GM18511 (cell line): Measurements from ENCODE around the gene ACTG1.
"Not testable (repeated sequence)": the region's sequence is repeated elsewhere in the genome, so short reads cannot be mapped to it uniquely, and the experiment has no call there.

ENCODE experiments used
- ATAC-seq: cut with Tn5 transposase; IDR thresholded peaks from one replicate; pipeline ENCODE4 v1.9.1; 2021; ENCODE audit warnings: mild to moderate bottlenecking, moderate library complexity; ENCODE audit not compliant: unreplicated experiment

ACTG1 gene

GRCh38 chr17:81533339-81534141 is 20.9 kb upstream of the ACTG1 start:
- no peak for ATAC-seq

GRCh38 chr17:81532490-81533287 is 20.1 kb upstream of the ACTG1 start:
- no peak for ATAC-seq

- not testable (repeated sequence) for ATAC-seq
Observed at GRCh38 chr17:81531998-81532404, 19.4 kb upstream of the ACTG1 start.

DNA sequence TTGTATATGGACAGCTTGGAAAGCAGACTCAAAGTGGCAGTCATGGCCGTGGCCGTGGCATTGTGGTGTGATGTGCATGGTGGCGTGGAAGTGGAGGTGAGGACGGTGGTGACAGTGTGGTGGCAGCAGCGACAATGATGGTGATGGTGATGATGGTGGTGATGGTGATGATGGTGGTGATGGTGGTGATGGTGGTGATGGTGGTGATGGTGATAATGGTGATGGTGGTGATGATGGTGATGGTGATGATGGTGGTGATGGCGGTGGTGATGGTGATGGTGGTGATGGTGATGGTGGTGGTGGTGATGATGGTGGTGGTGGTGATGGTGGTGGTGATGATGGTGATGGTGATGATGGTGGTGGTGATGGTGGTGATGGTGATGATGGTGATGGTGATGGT is 18.4 kb upstream of the ACTG1 start:
- not testable (repeated sequence) for ATAC-seq

DNA sequence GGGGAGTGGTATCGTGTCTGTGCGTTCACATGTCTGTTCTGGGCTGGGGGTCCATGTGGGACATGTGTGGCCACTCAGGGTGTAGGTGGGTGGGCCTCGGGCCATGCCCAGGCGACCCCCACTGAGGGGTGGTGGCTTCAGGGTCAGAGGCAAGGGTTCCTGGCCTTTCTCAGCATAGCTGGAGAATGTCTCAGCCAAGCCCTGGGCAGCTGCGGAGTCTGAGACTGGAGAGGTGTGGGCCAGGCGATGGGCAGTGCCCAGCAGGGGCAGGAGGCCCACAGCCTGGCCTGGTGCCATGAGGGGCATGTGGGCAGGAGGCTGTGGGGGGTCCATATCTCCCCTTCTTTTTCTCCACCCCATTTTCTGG is 16.8 kb upstream of the ACTG1 start:
- no peak for ATAC-seq

DNA sequence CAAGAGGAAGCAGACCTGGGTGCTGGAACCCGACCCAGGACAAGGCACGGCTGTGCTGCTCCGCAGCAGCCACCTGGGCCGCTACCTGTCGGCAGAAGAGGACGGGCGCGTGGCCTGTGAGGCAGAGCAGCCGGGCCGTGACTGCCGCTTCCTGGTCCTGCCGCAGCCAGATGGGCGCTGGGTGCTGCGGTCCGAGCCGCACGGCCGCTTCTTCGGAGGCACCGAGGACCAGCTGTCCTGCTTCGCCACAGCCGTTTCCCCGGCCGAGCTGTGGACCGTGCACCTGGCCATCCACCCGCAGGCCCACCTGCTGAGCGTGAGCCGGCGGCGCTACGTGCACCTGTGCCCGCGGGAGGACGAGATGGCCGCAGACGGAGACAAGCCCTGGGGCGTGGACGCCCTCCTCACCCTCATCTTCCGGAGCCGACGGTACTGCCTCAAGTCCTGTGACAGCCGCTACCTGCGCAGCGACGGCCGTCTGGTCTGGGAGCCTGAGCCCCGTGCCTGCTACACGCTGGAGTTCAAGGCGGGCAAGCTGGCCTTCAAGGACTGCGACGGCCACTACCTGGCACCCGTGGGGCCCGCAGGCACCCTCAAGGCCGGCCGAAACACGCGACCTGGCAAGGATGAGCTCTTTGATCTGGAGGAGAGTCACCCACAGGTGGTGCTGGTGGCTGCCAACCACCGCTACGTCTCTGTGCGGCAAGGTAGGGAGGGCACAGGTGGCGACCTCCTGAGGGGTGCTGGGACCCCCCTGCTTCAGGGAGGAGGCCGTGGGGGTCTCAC is 16.2 kb upstream of the ACTG1 start:
- ATAC-seq, result no peak

GRCh38 chr17:81528384-81528650 is 15.7 kb upstream of the ACTG1 start:
- no peak for ATAC-seq

GRCh38 chr17:81527591-81528383 is 15.2 kb upstream of the ACTG1 start, which contains the start of gene FSCN2:
TSS of gene FSCN2 (plus strand) at chr17:81528377. CDS start at chr17:81528532, 155 bp downstream.
- no peak for ATAC-seq

DNA sequence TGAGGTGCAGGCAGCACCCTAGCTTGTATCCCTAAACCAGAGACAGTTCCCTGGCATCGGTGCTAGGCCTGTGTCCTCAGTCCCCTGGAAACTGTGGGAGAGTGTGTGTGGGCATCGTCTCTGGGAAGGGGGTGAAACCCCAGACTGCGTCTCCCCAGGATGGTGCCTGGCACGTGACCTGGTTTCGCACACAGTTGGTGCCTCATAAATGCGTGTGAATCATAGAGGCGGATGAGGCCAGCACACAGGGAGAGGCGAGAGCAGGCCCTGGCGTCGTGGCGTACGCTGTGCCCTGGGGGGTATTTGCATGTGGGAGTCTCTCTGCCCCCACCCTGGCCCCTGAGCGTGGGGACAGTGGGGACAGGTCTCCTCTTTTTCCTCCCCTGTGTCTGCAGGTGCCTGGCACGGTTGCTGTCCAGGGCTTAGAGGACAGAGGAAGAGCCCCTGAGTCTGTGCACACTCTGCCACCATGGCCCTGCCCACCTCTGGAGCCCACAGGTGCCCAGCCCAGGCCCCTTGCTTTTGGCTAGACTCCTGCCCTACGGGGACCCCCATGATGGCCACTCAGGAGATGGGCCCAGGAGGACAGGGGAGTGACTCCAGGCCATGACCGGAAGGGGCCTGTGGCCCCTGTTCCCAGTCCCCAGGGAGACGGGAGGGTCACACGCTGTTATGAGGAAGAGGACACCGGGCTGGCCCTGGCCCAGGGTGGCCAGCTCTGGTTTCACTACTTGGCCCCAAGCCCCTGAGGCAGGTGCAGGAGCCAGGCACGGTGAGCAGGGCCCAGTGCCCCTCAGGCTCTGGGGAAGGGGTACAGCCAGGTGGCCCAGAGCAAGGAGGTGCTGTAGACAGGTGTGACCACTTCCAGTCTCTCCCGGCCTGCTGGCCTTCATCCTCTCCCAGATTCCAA is 14.3 kb upstream of the ACTG1 start:
- no peak for ATAC-seq

- ATAC-seq, result no peak
Observed at GRCh38 chr17:81524865-81525159, 12.2 kb upstream of the ACTG1 start.

GRCh38 chr17:81524039-81524864 is 11.7 kb upstream of the ACTG1 start:
- no peak for ATAC-seq

- ATAC-seq, result no peak
Observed at GRCh38 chr17:81523402-81524038, 10.9 kb upstream of the ACTG1 start.

DNA sequence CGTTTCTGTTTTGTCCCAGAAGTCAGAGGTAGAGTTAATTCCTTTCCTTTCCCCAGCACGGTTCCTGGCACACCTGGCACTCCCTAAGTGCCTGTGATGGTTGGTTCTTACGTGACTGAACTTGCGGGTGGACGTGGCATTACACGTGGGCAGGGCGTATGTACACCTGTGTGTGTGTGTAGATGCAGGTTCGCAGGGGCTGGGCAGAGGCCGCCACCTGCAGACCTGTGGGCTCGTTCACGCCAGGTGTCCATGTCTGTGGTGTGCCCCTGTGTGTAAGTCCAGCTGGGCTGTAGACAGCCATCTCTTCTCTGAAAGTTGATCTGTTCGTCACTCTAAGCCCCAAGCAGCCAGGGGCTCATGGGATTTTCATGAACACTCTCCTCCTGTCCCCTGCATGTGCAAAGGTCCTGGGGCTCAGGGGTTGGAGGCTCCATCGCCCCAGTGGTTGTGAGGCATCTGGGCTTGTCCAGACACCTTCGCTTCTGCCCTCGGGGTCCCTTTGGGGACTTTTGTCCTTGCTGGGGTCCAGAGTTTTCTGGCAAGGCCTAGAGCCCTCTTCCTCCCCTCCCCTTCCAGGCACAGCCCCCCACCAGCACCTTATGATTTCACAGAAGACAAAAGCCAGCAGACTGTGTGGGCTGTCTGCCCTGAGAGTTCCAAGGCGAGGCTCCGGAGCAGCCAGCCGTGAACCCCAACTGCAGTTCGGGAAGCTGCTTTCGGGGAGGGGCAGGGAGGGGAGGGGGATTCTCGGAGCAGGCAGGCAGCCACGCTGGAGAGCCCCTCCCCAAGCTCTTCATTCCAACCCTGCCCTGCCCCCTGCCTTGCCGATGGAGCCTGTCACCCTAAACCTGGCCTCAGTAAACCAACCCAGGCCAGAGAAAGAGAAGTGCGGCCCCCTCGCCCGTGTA is 10.1 kb upstream of the ACTG1 start:
- no peak for ATAC-seq

GRCh38 chr17:81520021-81520901 is 7.7 kb upstream of the ACTG1 start:
- ATAC-seq, result no peak

- peak; percentile 26 for ATAC-seq
Observed at GRCh38 chr17:81519284-81520020, 6.9 kb upstream of the ACTG1 start.

DNA sequence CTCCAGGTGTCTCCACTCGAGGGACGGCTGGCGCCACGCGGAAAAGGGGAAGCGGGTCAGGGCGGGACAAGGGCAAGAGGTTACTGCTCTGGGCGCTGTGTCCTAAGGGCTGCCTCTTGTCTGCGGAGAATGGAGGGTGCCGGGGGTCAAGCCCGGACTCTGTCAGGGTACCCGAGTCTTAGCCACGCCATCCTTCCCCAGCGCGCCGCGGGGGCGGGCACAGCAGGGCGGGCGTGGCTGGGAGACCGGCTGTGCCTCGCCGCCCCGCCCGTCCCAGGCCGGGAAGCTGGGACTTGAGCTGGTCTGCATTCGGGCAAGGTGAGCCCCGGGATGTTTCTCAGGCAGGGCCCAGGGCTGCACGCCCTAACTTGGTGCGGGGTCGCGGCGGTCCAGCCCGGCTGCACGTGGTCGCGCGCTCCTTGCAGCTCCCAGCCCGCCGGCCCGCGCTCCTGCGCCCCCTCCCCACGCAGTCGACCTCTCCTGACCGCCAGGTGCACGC is 6.2 kb upstream of the ACTG1 start:
- ATAC-seq, result no peak
